HG03175 (cell line): ENCODE measurements around the gene LRMDA.

Experiments used
- ATAC-seq: cut with Tn5 transposase; IDR thresholded peaks from one replicate; pipeline ENCODE4 v1.9.1; 2021; ENCODE audit warnings: mild to moderate bottlenecking, moderate library complexity; ENCODE audit not compliant: unreplicated experiment

Gene LRMDA

DNA sequence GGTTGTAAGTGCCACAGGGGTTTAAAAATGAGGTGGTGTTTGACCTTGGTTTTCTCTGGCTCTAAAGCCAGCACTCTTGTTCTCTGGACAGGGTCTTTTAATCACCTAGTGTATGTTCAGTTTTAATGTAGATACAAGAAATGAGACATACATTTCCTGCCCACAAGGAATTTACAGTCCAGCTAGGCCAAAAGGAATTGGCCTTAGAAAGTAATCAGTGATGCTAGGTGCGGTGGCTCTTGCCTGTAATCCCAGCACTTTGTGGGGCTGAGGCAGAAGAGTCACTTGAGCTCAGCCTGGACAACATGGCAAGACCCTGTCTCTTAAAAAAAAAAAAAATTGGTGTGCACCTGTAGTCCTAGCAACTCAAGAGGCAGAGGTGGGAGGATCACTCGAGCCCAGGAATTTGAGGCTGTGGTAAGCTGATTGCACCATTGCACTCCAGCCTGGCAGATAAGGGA lies 100.2 kb downstream of the LRMDA start:
- ATAC-seq = no peak

DNA sequence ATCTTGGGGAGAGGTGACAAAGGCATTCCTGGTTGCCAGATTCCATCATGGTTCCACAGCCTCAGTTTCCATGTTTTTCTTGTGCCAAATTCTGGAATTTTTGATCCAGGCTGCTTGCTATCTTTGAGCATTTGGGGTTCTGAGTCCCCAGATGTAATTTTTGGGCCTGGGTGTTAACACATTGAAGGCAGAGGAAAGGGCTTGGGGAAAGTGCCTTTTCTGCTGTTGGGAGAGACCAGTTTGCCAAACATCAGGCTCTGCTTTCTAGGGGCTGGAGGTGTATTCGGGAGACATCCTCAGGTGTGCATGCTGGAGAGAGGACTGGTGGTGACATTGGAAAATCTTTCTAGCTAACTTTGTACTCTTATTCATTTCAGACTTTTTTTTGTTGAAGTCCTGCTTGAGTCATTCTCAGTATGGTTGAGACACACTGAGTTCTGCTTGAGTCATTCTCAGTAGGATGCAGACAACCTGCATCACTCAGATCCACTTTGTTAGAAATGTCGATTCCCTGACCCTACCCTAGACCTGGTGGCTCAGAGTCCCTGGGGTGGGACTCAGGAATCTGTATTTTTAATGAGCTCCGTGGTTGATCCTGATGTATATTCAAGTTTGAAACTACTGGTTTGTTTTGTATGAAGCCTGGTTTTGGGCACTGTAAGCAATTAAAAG lies 101.0 kb downstream of the LRMDA start:
- no peak for ATAC-seq

DNA sequence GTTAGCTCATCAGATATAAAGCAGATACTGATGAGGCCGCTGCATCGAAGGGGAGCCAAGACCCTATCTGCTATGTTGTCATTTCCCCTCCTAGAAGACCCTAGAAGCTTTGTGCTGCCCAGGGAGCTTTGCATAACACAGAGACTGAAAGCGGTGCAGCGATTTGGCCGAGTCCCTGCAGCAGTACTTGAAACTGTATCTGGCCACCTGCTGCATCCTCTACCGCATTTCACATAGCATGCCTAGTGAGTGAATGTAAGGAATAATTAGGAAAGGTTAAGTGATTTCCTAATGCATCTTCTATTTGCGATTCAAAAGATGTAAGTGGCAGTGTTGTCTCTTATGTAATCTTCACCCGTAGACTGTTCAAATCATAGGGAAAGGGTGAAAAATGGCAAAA lies 106.7 kb downstream of the LRMDA start:
- ATAC-seq = no peak

DNA sequence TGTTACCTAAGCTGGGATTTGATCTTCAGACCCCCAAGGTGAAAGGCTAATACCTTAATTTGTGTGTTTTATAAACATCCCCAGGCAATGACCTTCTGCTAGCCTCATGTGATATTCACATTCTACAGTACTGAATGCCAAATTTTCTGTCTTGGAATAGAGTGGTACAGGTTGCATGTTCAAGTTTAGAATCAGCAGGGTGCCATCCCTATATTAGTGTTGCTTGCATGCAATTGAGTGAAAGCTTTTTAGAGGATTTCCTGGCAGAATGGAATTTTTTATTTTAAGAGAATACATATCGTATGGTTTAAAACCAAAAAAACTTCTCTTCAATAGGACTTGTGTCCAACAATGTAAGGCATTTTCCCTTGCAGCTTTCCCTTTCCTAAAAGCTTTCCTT lies 107.3 kb downstream of the LRMDA start:
- ATAC-seq = no peak

DNA sequence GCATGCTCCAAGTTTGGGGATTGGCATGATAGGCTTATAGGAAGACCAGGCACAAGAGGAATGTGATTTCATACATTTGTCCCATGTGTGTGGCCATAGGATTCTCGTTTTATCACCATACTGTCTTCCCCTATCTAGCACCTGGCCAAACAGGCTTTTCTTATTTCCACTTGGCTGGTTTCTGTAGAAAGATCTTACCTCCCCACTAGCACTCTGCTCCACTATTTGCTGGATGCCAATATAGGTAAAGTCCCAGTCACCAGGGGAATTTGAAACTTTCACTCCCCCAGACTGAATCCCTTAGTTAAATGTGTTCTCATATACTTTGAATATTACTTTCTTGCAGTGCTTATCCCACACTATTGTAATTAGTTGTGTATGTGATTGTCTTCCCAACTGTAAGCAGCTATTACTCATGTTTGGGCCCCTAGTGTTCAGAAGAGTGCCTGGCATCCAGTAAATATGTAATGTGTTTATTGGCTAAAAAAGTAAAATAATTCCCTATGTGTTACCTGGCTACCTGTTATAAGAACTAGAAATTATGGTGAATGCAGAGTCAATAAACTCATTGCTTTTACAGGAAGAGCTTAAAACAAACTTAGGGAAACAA lies 109.0 kb downstream of the LRMDA start:
- ATAC-seq = no peak

DNA sequence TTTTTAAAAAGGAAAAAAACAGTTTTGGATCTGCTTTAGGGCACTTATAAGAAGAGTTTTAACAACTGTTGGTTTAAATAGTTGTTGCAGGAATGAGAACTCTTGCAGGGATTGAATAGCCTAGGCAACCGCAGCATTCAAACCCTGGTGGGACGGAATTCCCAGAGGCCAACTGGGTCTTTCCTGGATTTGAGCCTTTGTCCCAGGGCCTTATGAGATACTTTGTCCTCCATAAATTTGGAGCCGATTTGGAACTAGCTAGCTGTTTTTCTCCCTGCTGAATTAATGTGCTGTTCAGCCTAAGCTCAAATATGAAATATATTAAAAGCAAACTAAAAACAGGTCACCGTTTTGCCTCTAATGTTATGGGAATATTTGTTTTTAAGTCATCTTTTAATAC lies 109.6 kb downstream of the LRMDA start:
- no peak for ATAC-seq

DNA sequence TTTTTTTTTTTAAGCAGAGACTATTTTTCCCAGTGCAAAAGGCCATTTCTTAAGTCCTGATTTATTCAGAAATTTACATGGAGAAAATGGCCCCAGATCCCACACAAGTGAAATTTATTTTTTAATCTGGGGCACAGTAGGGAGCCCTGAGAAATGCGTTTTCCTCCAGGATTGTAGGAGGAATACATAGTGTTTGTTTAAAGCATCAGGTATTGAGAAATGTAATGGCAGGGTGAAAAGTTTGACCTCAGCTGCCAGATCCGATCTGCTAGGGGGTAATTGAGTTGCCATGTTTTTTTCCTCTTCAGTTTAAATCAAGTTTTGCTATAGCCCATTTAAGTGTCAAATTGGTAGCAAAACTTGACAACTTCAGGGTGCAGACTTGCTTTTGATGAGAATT lies 110.0 kb downstream of the LRMDA start:
- no peak for ATAC-seq

DNA sequence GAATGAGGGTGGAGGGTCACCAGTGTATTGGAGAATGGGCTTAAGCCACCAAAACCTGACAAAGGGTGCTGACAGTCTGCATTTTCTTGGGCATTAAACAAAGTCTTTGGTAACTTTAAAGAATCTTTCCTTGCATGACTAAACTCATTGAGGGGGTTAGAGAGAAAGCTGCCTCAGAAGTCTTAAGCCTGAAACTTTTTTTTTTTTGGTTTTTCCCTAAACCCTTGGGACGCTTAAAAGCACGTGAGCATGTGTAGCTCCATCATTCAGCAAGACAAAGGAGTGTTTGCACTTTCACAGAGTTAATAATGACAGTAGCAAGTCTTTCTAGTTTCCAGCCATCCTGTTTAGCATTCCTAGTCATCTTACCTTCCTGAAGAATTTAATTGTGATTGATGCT lies 110.7 kb downstream of the LRMDA start:
- no peak for ATAC-seq

DNA sequence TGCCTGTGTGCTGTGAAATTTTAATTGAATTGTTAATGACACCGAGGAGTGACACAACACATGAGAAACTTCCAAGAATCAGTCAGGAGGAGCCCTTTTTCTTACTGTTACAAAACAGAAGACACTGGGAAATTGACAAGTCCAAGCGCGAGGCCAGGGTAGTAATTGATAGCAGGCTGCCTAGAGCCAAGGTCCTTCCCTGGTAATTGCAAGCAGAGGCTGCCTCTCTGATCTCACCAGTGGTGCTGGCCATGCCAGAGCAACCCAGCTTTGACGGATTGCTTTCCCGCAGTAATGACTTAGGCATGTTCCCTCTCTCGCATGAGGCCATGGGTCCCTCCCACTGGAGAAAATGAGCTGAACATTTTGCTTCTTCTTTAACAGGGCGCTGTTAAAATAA lies 111.5 kb downstream of the LRMDA start:
- no peak for ATAC-seq

DNA sequence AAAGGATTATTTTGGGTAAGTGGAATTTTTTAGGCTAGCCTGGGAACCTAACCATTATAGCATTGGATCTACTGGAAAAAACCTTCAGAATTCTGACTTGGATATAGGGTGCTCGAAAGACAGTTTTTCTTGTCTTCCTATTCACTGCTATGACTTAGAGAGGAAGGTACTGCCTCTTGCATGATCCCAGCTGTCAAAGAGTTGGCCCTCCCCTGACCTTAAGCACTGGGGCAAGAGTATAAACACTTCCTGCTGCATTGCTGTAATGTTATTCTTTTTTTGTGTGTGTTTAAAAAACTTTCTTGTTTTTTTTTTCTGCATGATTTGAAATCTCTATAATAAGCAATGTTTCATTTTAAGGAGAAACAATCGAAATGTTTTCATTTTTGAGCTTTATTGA lies 113.0 kb downstream of the LRMDA start:
- no peak for ATAC-seq

DNA sequence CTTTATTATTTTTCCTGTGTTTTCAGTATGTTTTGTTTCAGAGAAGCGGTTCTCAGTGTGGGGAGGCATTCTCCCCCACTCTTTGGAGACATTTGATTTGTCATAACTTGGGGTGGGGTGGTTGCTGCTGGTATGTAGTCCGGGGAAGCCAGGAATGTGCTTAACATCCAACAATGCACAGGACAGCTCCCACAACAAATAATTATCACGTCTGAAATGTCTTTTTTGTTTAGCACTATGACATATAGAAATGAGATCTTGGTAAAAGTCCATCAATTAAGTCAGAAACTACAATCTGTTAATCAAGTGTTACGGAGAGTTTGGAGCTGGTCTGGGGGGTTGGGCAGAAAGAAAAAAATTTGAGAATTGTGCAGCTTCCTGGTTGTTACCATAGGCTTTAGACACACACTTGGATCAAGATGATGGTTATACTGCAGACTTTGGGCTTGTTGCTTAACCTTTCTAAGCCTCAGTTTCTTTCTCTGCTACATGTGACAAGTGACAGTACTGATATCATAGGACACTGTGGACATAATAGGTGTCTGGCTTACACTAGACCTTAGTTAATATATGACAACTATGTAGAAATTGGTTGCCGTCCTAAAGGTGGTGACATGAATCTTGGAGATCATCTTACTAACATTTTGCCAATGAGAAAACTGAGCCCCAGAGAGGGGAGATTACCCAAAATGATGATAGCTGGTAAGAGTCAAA lies 113.7 kb downstream of the LRMDA start:
- ATAC-seq = no peak

DNA sequence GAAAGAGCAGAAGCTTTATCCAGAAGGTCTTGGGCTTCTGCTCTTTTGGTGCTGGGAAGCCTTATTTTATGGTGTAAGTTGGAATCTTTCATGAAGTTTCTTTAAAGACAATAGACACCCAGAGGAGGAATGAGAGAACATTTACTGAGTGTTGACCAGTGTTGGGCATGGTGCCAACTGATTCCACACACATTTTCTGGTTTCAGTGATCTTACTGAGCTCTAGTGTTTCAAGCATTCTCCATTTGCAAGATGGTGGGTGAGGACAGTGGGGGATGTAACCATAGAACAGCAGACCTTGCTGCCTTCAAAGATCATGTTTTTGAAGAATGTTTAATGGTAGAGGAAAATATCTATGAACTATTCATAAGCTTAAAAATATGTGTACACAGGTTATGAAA lies 114.6 kb downstream of the LRMDA start:
- no peak for ATAC-seq

DNA sequence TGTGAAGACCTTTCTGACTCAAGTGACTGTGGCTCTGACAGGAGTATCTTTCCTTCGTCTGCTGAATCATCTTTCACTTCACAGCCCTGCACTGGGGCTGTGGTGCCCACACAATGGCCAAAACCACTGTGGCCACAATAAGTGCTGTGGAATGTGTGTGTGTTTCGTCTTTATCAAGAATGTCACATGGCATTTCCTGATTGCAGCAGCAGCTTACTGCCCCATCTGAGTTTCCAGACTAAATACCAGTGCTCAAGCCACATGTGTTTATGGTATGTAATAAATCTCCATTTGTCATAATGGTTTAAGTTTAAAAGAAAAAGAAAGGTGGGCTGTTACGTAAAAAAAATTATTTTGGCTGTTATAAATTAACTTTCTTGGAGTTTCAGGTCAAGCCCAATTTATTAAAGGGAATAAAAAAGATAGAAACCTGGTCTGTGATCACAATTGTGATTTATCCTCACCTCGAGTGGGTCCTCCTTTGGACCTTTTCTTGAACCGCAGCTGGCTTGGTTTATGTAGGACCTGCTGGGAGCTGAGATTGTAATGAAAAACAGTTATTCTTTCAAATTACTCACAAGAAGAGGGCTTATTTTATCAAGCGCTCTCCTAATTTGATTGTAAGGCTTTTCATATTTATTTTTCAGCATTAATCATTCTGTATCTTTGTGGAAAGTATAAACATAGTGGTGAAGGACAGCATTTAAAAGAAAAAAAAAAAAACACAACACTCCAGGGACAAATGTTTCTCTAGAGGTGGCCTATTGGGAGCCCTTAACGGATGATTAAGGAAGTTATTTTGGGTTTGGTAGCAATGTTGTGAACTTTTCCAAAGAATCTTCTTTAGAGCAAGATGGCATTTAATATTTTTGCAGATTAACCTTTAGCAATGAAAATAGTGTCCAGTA lies 116.2 kb downstream of the LRMDA start:
- no peak for ATAC-seq

DNA sequence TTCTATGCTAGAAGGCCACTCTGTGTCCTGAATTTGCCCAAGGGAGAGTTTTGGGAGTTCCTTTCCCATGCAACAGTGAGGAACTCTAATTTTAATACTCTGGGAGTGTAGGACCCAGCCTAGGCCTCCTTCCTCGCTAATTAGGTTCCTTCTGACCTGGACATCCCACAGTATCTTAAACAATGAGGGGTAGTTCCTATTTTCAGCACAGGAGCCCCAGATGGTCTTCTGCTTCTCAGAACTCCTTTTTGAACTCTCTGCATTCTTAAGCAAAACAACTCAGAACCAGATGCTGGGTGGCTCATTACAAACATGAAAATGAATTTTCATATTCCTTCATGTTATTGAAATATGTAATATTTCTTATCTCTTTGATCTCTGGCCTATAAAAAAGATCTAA lies 116.9 kb downstream of the LRMDA start:
- no peak for ATAC-seq

DNA sequence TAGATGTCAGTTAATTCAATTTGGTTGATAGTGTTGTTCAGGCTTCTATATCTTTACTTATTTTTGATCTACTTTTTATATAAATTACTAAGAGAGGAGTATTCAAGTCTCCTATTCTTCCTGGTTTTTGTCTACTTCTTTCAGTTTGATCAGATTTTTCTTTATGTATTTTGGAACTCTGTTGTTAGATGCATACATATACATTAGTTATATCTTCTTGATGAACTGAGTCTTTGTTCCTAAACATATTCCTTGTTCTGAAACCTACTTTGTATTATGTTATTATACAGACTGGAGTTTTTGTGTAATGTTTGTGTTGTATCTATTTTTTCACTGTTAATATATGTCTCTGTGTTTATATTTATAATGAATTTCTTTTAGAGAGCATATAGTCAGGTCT lies 118.8 kb downstream of the LRMDA start:
- ATAC-seq = no peak

DNA sequence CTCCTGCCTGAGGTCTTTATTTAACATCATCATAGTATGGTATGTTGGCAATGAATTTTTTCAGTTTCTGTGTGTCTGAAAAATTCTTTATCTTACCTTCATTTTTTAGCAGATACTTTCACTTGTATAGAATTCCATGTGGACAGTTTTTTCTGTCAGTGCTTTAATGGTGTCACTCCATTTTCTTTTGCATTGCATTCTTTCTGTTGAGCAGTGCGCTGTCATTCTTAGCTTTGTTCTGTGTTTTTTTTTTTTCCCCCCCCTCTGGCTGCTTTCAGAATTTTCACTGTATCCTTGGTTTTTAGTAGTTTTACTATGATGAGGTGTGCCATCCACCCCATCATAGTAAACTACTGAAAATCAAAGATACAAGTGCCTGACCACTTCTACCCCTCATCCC lies 120.7 kb downstream of the LRMDA start:
- ATAC-seq = no peak

DNA sequence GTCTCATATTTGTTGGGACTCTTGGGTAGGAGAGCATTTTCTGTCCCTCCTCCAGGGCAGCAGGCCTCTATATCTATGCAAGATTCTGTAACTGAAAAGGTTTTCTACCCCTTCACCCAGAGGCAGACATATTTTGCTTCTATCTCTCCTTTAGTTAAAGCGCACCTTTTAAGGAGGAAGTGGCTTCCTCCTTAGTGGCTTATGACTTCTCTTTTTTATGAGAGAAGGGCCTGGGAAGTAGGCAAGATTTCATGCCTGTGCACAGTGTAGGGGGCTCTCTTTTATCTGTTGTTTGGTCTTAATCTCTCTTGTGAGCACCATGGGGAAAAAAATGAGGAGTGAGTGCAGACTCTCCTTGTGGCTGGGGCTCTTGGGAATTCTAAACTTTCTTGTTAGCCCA lies 122.1 kb downstream of the LRMDA start:
- ATAC-seq = no peak

DNA sequence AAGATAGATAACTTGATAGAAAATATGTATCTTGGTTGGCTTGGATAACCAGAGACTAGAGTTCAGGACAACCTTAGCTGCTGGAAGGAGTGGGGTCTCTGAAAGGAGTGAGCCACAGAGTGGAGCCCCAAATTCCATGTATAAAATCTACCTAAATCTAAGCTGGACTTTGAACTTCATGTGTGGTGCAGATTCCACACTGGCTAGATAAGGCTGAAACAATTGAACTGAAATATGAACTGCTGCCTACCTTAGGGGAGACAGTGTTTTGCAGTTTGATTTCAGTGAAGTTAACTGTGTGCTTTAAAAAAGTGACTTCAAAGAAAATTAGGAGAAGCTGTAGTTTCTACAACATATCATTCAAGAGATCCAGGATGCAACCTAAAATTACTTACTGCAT lies 123.9 kb downstream of the LRMDA start:
- ATAC-seq = no peak

DNA sequence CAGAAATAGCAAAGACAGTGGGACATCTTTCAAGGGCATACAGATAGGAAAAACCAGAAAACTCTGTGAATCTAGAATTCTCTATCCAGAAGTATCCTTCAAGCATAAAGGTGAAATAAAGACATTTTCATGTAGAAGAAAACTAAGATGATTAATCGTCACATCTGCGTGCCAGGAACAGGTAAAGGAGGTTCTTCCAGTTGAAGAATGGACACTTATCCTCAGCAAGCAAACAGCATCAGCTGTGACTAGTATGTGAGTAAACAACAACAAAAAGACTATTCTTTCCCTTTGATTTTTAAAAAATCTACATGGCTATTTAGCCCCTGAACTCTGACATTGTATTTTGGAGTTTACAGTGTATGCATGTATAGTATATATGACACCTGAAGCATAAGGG lies 124.9 kb downstream of the LRMDA start:
- ATAC-seq = no peak

DNA sequence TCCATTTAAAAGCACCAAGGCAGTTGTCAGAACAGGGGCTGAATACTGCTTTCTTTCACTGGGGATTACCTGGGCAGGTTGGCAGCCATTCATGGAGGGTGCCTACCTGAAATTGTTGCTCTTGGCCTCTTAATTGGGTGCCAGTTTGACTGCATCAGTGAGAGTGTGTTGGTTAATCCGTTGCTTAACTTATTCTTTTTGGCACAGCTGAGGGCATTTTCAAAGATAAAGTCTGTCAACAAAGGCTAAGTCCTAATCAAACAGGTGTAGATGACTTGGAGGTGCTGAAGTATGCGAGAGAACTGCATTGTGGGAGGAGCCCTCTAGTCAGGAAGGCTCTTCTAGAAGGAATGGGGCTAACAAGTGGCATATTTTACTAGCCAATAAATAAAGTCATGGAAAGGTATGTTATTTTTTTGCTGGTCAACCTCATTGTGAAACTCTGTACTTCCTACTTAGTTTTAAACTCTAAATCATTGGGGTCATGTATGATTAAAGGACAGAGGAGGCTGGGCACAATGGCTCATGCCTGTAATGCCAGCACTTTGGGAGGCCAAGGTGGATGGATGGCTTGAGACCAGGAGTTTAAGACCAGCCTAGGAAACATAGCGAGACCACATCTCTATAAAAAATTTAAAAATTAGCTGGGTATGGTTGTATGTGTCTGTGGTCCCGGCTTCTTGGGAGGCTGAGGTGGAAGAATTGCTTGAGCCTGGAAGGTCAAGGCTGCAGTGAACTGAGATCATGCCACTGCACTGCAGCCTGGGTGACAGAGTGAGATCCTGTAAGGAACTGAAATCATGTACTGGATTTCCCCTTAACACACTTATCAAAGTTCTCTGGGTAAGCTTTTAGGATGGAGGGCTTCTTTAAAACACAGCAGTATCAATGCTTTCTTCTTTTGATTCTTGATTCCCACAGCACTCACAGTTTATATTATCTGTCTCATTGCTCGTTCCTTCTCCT lies 134.1 kb downstream of the LRMDA start:
- ATAC-seq = no peak
